LNCAP (cell line): ENCODE measurements around the gene AFAP1.
A peak's percentile ranks its signal among the peaks of the same experiment; 100 is the strongest.

Source experiments
- CTCF ChIP-seq: fragments of 450-650 bp; IDR thresholded peaks from 2 replicates; pipeline ENCODE4 v1.5.1; 2017; ENCODE audit warnings: mild to moderate bottlenecking

AFAP1 gene

GRCh38 chr4:7845493-7846128, 94.0 kb downstream of the AFAP1 start:
- TF ChIP-seq CTCF = no peak; the same call in 1 of the 2 replicates

- no peak for TF ChIP-seq CTCF
These were observed 95.1 kb downstream of the AFAP1 start for GRCh38 chr4:7844594-7844991.

- peak; percentile 56 for TF ChIP-seq CTCF
These were observed 95.6 kb downstream of the AFAP1 start for GRCh38 chr4:7843831-7844593.

GRCh38 chr4:7842384-7843279, 97.0 kb downstream of the AFAP1 start:
- TF ChIP-seq CTCF = no peak

GRCh38 chr4:7841894-7842293, 97.8 kb downstream of the AFAP1 start:
- TF ChIP-seq CTCF = no peak

- no peak for TF ChIP-seq CTCF
These were observed 98.6 kb downstream of the AFAP1 start for GRCh38 chr4:7841071-7841470.

- no peak for TF ChIP-seq CTCF
These were observed 99.8 kb downstream of the AFAP1 start for GRCh38 chr4:7839856-7840255.
